Vagina (tissue), 1 donor: ENCODE results near the gene HSPE1. TPM values are rescaled to one million over a fixed set of nuclear protein-coding genes. Genes with fewer than 3 reads are reported as not detected.

Source experiments
- small RNA-seq: library from RNA; depleted of rRNA; stranded (forward); fragments of <200 nt; gene quantifications from one replicate; pipeline ENCODE3, GENCODE V24; 2016
- total RNA-seq: library from RNA; depleted of rRNA; stranded (reverse); fragments of >200 nt; gene quantifications from one replicate; pipeline ENCODE4 v1.2.3, GENCODE V29; 2016

The HSPE1 gene
- total RNA-seq, 1 donor from 2014 or later, result 39.0 TPM

Small RNA genes lying within 50 kb of the gene (small RNA-seq; reads per million reads assigned to genes)
- not detected for gene AC020550.1

Other genes starting within 250 kb of the HSPE1 start
- gene ANKRD44, start 189.6 kb upstream of the HSPE1 start, total RNA-seq, result 46.4 TPM
- gene SF3B1, start 65.4 kb upstream of the HSPE1 start, total RNA-seq, result 352 TPM
- 28.5 TPM for gene COQ10B, start 46.8 kb upstream of the HSPE1 start, total RNA-seq
- 127 TPM for gene HSPD1, start 539 bp upstream of the HSPE1 start, total RNA-seq
- gene MOB4, start 15.7 kb downstream of the HSPE1 start, total RNA-seq, result 24.3 TPM
- gene RFTN2, start 175.2 kb downstream of the HSPE1 start, total RNA-seq, result 10.8 TPM
- 8.3 TPM for gene MARS2, start 205.0 kb downstream of the HSPE1 start, total RNA-seq